HG02798 (cell line): ENCODE measurements around the gene HCN1.
"Not testable (repeated sequence)": the region's sequence is repeated elsewhere in the genome, so short reads cannot be mapped to it uniquely, and the experiment has no call there.

Source experiments
- ATAC-seq: cut with Tn5 transposase; IDR thresholded peaks from one replicate; pipeline ENCODE4 v1.9.1; 2021; ENCODE audit warnings: mild to moderate bottlenecking; ENCODE audit not compliant: unreplicated experiment, poor library complexity

Gene HCN1

GRCh38 chr5:45335346-45335745 lies 360.8 kb downstream of the HCN1 start:
- ATAC-seq = no peak

- no peak for ATAC-seq
Measured at GRCh38 chr5:45334939-45335338, 361.2 kb downstream of the HCN1 start.

- not testable (repeated sequence) for ATAC-seq
Measured at GRCh38 chr5:45312627-45313026, 383.6 kb downstream of the HCN1 start.

GRCh38 chr5:45295231-45295630 lies 400.9 kb downstream of the HCN1 start:
- ATAC-seq = no peak

- no peak for ATAC-seq
Measured at GRCh38 chr5:45288746-45289145, 407.4 kb downstream of the HCN1 start.

GRCh38 chr5:45284436-45284835 lies 411.7 kb downstream of the HCN1 start:
- ATAC-seq = no peak

- ATAC-seq = no peak
Measured at GRCh38 chr5:45281081-45281480, 415.1 kb downstream of the HCN1 start.

GRCh38 chr5:45279109-45279508 lies 417.1 kb downstream of the HCN1 start:
- ATAC-seq = no peak

- no peak for ATAC-seq
Measured at GRCh38 chr5:45277860-45278259, 418.3 kb downstream of the HCN1 start.

- ATAC-seq = no peak
Measured at GRCh38 chr5:45274241-45274640, 421.9 kb downstream of the HCN1 start.

GRCh38 chr5:45271626-45272025 lies 424.6 kb downstream of the HCN1 start:
- ATAC-seq = no peak

- ATAC-seq = no peak
Measured at GRCh38 chr5:45264447-45264846, 431.7 kb downstream of the HCN1 start.

- ATAC-seq = no peak
Measured at GRCh38 chr5:45262061-45262590, 434.1 kb downstream of the HCN1 start.

- no peak for ATAC-seq
Measured at GRCh38 chr5:45261125-45261524, 435.1 kb downstream of the HCN1 start.

- no peak for ATAC-seq
Measured at GRCh38 chr5:45260292-45260691, 435.9 kb downstream of the HCN1 start.

GRCh38 chr5:45252978-45253377 lies 443.2 kb downstream of the HCN1 start:
- ATAC-seq = no peak

GRCh38 chr5:45252541-45252940 lies 443.6 kb downstream of the HCN1 start:
- ATAC-seq = no peak

GRCh38 chr5:45225571-45226031 lies 470.6 kb downstream of the HCN1 start:
- ATAC-seq = no peak

- ATAC-seq = no peak
Measured at GRCh38 chr5:45205403-45205961, 490.7 kb downstream of the HCN1 start.
